SK-N-SH (cell line): ENCODE measurements around the gene TEAD1. TPM values are rescaled to one million over a fixed set of nuclear protein-coding genes. Genes with fewer than 3 reads are reported as not detected.

Experiments used
- CTCF ChIA-PET: fragments of 300-600, 350-600 bp; formaldehyde crosslinking; extraction: SDS; loops from one replicate; lab custom pipeline; 2021; lab: Yijun Ruan, JAX
- POLR2A ChIA-PET: fragments of 350-600 bp; sonication (Branson Sonifier 250); formaldehyde crosslinking; extraction: SDS; loops from one replicate; lab custom pipeline; 2020; ENCODE audit warnings: antibody characterized with exemption, inconsistent platforms; lab: Yijun Ruan, JAX
- DNase-seq: peaks from one replicate; pipeline ENCODE4 v3.0.0; 2012
- H2AFZ ChIP-seq: fragments of 200-600 bp; sonication (generic); 2 replicates; pipeline ENCODE4 v1.8.1; 2016; ENCODE audit warnings: antibody characterized with exemption, mild to moderate bottlenecking, low read depth
- H3F3A ChIP-seq: fragments of 200-600 bp; sonication (generic); replicated peaks from 2 replicates; pipeline ENCODE3; 2016; ENCODE audit warnings: antibody characterized with exemption, mild to moderate bottlenecking; ENCODE audit not compliant: insufficient read depth
- H3K27ac ChIP-seq, 2 experiments: fragments of 200-500 bp in 1 of 2; fragments of 200-600 bp in 1 of 2; sonication (Bioruptor generic) in 1 of 2; sonication (generic), shearing (Covaris generic) in 1 of 2; 2 replicates each; pipeline versions ENCODE4 v1.5.1 to v1.6.1; 2014 to 2016; ENCODE audit warnings: low read depth in 2 of 2, inconsistent platforms in 1 of 2, low read length in 1 of 2, mild to moderate bottlenecking in 1 of 2, mixed read lengths in 1 of 2
- H3K27me3 ChIP-seq: fragments of 200-600 bp; sonication (generic), shearing (Covaris generic); 2 replicates; pipeline ENCODE4 v1.6.1; 2016; ENCODE audit warnings: mixed run types; ENCODE audit not compliant: insufficient read depth
- H3K36me3 ChIP-seq, 2 experiments: fragments of 200-500 bp in 1 of 2; fragments of 200-600 bp in 1 of 2; sonication (Bioruptor generic) in 1 of 2; sonication (generic) in 1 of 2; replicated peaks in 1 of 2; 2 replicates each; pipeline versions ENCODE3 to v1.5.1; 2014 to 2016; ENCODE audit warnings: low read length in 1 of 2, mild to moderate bottlenecking in 1 of 2; ENCODE audit not compliant: insufficient read depth in 2 of 2, control insufficient read depth in 1 of 2
- H3K4me1 ChIP-seq, 2 experiments: fragments of 200-500 bp in 1 of 2; fragments of 200-600 bp in 1 of 2; sonication (Bioruptor generic) in 1 of 2; sonication (generic), shearing (Covaris generic) in 1 of 2; 2 replicates each; pipeline versions ENCODE4 v1.5.1 to v1.6.1; 2014 to 2016; ENCODE audit warnings: low read depth in 1 of 2, low read length in 1 of 2, mixed run types in 1 of 2; ENCODE audit not compliant: insufficient read depth in 2 of 2, control insufficient read depth in 1 of 2
- H3K4me2 ChIP-seq: fragments of 200-600 bp; sonication (generic), shearing (Covaris generic); 2 replicates; pipeline ENCODE4 v1.6.1; 2017; ENCODE audit warnings: mixed run types
- H3K4me3 ChIP-seq, 2 experiments: fragments of 200-500 bp in 1 of 2; fragments of 200-600 bp in 1 of 2; sonication (Bioruptor generic) in 1 of 2; sonication (generic), shearing (Covaris generic) in 1 of 2; 2 replicates each; pipeline versions ENCODE4 v1.5.1 to v1.8.1; 2014 to 2016; ENCODE audit warnings: low read depth in 2 of 2, inconsistent platforms in 1 of 2, low read length in 1 of 2, mild to moderate bottlenecking in 1 of 2, mixed read lengths in 1 of 2, moderate library complexity in 1 of 2
- H3K79me2 ChIP-seq: fragments of 200-600 bp; sonication (generic); 2 replicates; pipeline ENCODE4 v1.8.1; 2017; ENCODE audit warnings: mild to moderate bottlenecking; ENCODE audit not compliant: insufficient read depth
- H3K9ac ChIP-seq: fragments of 200-600 bp; sonication (generic); 2 replicates; pipeline ENCODE4 v1.6.1; 2017; ENCODE audit warnings: mixed run types
- H3K9me2 ChIP-seq: fragments of 200-600 bp; sonication (generic); 2 replicates; pipeline ENCODE4 v1.6.1; 2017; ENCODE audit warnings: mixed run types
- H3K9me3 ChIP-seq: fragments of 200-600 bp; sonication (generic); 2 replicates; pipeline ENCODE4 v1.6.1; 2017; ENCODE audit warnings: mixed run types, mild to moderate bottlenecking, moderate library complexity
- H4K20me1 ChIP-seq: fragments of 200-600 bp; sonication (generic); 2 replicates; pipeline ENCODE4 v1.6.1; 2017; ENCODE audit warnings: mild to moderate bottlenecking, mixed run types; ENCODE audit not compliant: insufficient read depth
- CHD2 ChIP-seq: fragments of 150-350 bp; IDR thresholded peaks from 2 replicates; pipeline ENCODE4 v1.6.1; 2018; ENCODE audit warnings: low read length; ENCODE audit not compliant: partially characterized antibody
- EP300 ChIP-seq, 2 experiments: IDR thresholded peaks; 2 replicates each; pipeline versions ENCODE4 v1.4.0 to v1.6.1; 2012; ENCODE audit warnings: borderline replicate concordance in 1 of 2, low read depth in 1 of 2, low read length in 1 of 2
- EZH2phosphoT487 ChIP-seq: fragments of 200-600 bp; sonication (generic); IDR thresholded peaks from 2 replicates; pipeline ENCODE4 v1.6.1; 2017; ENCODE audit warnings: low read depth, mixed run types, mild to moderate bottlenecking, antibody characterized with exemption, moderate library complexity, borderline replicate concordance
- FOXJ3 ChIP-seq: sonication (generic); formaldehyde crosslinking; IDR thresholded peaks from 2 replicates; pipeline ENCODE4 v1.5.1; 2020; ENCODE audit warnings: mild to moderate bottlenecking, missing genetic modification reagents
- FOXM1 ChIP-seq: IDR thresholded peaks from 2 replicates; pipeline ENCODE4 v1.4.0; 2012; ENCODE audit warnings: low read depth, mild to moderate bottlenecking
- GATA2 ChIP-seq: sonication (generic); formaldehyde crosslinking; IDR thresholded peaks from 2 replicates; pipeline ENCODE4 v1.5.0; 2020; ENCODE audit warnings: mild to moderate bottlenecking, missing genetic modification reagents
- JUND ChIP-seq: IDR thresholded peaks from 2 replicates; pipeline ENCODE4 v1.4.0; 2012
- NFIC ChIP-seq: IDR thresholded peaks from 2 replicates; pipeline ENCODE4 v1.4.0; 2012; ENCODE audit warnings: borderline replicate concordance
- NRF1 ChIP-seq: IDR thresholded peaks from 2 replicates; pipeline ENCODE4 v1.6.1; 2012; ENCODE audit warnings: low read depth, mild to moderate bottlenecking, low read length
- RAD21 ChIP-seq: IDR thresholded peaks from 2 replicates; pipeline ENCODE4 v1.6.1; 2012; ENCODE audit warnings: mild to moderate bottlenecking, low read length
- RCOR1 ChIP-seq: fragments of 150-350 bp; IDR thresholded peaks from 2 replicates; pipeline ENCODE4 v1.6.1; 2017; ENCODE audit warnings: antibody characterized with exemption, low read length
- RXRA ChIP-seq: IDR thresholded peaks from 2 replicates; pipeline ENCODE4 v1.4.0; 2012; ENCODE audit warnings: low read depth, mild to moderate bottlenecking, borderline replicate concordance
- SMC3 ChIP-seq: IDR thresholded peaks from 2 replicates; pipeline ENCODE4 v1.6.1; 2012; ENCODE audit warnings: low read depth, low read length, improper control_type of control experiment
- TAF1 ChIP-seq: IDR thresholded peaks from 2 replicates; pipeline ENCODE4 v1.6.1; 2012; ENCODE audit warnings: low read depth, mild to moderate bottlenecking, low read length, moderate library complexity, borderline replicate concordance
- YY1 ChIP-seq: IDR thresholded peaks from 2 replicates; pipeline ENCODE4 v1.4.0; 2012; ENCODE audit warnings: low read depth, mild to moderate bottlenecking
- WGBS: methylation state at CpG from one replicate; pipeline ENCODE4 v1.1.6; 2017; ENCODE audit warnings: low lambda C conversion rate; 5-methylcytosine and 5-hydroxymethylcytosine counted together
- polyA plus RNA-seq, 3 experiments: library from polyadenylated mRNA; depleted of rRNA; stranded (reverse); fragments of >200 nt; gene quantifications; 2 replicates each; pipeline ENCODE4 v1.2.3, GENCODE V29; 2012
- TF ChIP-seq, protein P1 (sequence below): IDR thresholded peaks from 2 replicates; pipeline ENCODE4 v1.4.0; 2012; ENCODE audit warnings: low read depth
- TF ChIP-seq, protein P2 (sequence below): fragments of 150-350 bp; IDR thresholded peaks from 2 replicates; pipeline ENCODE4 v1.6.1; 2017; ENCODE audit warnings: antibody characterized with exemption, low read length, low read depth, borderline replicate concordance
- TF ChIP-seq, protein P3 (sequence below): IDR thresholded peaks from 2 replicates; pipeline ENCODE4 v1.4.0; 2012; ENCODE audit warnings: low read depth, borderline replicate concordance
- TF ChIP-seq, protein P4 (sequence below): IDR thresholded peaks from 2 replicates; pipeline ENCODE4 v1.6.1; 2012; ENCODE audit warnings: mild to moderate bottlenecking, low read depth, low read length, moderate library complexity
- TF ChIP-seq, protein P5 (sequence below): IDR thresholded peaks from 2 replicates; pipeline ENCODE4; 2012

Gene TEAD1
- polyA plus RNA-seq, 1 of the 3 experiments (the other 2 are of a cell fraction): 31.2 TPM

DNA sequence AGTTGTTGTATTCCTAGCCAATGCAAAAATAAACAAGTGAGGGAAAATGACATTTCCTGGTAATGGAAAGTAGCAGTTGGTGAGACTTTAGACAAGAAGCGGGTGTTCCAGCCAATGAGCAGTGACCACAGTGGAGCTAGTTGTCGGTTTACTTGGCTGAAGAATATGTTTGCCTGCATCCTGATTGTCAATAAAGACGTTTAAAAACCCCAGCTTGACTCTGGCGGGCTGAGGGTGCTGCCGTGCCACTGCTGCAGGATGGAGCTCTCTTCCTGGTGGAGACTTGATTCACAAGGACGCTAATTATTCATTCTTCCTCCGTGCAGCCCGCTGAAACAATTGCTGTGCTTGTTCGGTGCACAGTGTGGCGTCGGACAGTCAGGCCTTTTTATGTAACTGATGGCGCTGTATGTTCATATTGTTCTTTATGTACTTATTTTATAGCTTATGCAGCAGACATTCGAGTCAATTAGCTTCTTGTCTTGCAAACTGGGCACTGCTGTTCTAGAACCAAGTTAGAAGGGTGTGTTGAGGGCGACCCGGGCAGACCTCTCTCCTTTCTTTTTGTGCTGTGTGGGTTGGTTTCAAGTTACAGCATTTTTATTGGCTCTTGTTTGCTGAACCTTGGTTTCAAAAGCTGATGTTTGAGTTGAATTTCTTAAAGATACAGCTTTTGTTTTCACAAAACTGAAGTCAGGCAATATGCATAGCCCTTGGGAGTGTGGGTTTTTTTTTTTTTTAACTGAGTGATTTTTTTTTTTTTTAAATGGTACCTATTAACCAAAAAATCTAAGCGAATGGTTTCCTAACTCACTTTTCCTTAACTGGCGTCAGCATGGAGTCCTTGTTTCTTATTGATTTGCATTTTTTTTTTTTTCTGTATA, 153.9 kb downstream of the TEAD1 start:
- no peak overlapping the region for H2AFZ ChIP-seq
- H3K36me3 ChIP-seq: peaks cover 8% of the 10 kb centered on the region in 2 experiments
- peaks cover 100% of the 10 kb centered on the region for H3K79me2 ChIP-seq
- H3K9me3 ChIP-seq: no peaks in the 10 kb centered on the region
- peak overlapping the region; percentile 5 to 48; a peak in 3 of 4 replicates for H3K27ac ChIP-seq
- CTCF ChIA-PET: interaction anchor here (0.7 to 1.2 kb wide), 5 partner anchors 10 to 540 kb away, joined by 3 to 4 read pairs (median 3); no protein-coding TSS in a partner anchor
- H3K27me3 ChIP-seq: no peaks in the 10 kb centered on the region
- 0 out of 2 replicates have a peak overlapping the region, but pooled peaks have one; percentile 17 for H3K4me2 ChIP-seq
- POLR2A ChIA-PET: no interaction called here
- no peaks in the 10 kb centered on the region for H3K9me2 ChIP-seq
- H3K9ac ChIP-seq: no peak overlapping the region
- no peak for TF ChIP-seq TAF1
- TF ChIP-seq EP300 (IDR thresholded peaks at IDR 0.05; ENCODE audit: borderline replicate concordance in 1 of 2, low read depth in 1 of 2, low read length in 1 of 2): no peak
- TF ChIP-seq SMC3: no peak
- TF ChIP-seq FOXJ3 (CRISPR knock-in tag): no peak
- no peak for TF ChIP-seq EZH2phosphoT487
- TF ChIP-seq RAD21: no peak
- TF ChIP-seq NRF1: no peak
- TF ChIP-seq, protein P1, sequence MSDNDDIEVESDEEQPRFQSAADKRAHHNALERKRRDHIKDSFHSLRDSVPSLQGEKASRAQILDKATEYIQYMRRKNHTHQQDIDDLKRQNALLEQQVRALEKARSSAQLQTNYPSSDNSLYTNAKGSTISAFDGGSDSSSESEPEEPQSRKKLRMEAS: no peak
- TF ChIP-seq, protein P2, sequence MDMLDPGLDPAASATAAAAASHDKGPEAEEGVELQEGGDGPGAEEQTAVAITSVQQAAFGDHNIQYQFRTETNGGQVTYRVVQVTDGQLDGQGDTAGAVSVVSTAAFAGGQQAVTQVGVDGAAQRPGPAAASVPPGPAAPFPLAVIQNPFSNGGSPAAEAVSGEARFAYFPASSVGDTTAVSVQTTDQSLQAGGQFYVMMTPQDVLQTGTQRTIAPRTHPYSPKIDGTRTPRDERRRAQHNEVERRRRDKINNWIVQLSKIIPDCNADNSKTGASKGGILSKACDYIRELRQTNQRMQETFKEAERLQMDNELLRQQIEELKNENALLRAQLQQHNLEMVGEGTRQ: no peak
- no peak for TF ChIP-seq NFIC
- TF ChIP-seq, protein P3, sequence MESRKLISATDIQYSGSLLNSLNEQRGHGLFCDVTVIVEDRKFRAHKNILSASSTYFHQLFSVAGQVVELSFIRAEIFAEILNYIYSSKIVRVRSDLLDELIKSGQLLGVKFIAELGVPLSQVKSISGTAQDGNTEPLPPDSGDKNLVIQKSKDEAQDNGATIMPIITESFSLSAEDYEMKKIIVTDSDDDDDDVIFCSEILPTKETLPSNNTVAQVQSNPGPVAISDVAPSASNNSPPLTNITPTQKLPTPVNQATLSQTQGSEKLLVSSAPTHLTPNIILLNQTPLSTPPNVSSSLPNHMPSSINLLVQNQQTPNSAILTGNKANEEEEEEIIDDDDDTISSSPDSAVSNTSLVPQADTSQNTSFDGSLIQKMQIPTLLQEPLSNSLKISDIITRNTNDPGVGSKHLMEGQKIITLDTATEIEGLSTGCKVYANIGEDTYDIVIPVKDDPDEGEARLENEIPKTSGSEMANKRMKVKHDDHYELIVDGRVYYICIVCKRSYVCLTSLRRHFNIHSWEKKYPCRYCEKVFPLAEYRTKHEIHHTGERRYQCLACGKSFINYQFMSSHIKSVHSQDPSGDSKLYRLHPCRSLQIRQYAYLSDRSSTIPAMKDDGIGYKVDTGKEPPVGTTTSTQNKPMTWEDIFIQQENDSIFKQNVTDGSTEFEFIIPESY: no peak
- TF ChIP-seq GATA2 (CRISPR knock-in tag): no peak
- no peak for TF ChIP-seq CHD2
- TF ChIP-seq, protein P4, sequence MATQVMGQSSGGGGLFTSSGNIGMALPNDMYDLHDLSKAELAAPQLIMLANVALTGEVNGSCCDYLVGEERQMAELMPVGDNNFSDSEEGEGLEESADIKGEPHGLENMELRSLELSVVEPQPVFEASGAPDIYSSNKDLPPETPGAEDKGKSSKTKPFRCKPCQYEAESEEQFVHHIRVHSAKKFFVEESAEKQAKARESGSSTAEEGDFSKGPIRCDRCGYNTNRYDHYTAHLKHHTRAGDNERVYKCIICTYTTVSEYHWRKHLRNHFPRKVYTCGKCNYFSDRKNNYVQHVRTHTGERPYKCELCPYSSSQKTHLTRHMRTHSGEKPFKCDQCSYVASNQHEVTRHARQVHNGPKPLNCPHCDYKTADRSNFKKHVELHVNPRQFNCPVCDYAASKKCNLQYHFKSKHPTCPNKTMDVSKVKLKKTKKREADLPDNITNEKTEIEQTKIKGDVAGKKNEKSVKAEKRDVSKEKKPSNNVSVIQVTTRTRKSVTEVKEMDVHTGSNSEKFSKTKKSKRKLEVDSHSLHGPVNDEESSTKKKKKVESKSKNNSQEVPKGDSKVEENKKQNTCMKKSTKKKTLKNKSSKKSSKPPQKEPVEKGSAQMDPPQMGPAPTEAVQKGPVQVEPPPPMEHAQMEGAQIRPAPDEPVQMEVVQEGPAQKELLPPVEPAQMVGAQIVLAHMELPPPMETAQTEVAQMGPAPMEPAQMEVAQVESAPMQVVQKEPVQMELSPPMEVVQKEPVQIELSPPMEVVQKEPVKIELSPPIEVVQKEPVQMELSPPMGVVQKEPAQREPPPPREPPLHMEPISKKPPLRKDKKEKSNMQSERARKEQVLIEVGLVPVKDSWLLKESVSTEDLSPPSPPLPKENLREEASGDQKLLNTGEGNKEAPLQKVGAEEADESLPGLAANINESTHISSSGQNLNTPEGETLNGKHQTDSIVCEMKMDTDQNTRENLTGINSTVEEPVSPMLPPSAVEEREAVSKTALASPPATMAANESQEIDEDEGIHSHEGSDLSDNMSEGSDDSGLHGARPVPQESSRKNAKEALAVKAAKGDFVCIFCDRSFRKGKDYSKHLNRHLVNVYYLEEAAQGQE: no peak
- TF ChIP-seq, protein P5, sequence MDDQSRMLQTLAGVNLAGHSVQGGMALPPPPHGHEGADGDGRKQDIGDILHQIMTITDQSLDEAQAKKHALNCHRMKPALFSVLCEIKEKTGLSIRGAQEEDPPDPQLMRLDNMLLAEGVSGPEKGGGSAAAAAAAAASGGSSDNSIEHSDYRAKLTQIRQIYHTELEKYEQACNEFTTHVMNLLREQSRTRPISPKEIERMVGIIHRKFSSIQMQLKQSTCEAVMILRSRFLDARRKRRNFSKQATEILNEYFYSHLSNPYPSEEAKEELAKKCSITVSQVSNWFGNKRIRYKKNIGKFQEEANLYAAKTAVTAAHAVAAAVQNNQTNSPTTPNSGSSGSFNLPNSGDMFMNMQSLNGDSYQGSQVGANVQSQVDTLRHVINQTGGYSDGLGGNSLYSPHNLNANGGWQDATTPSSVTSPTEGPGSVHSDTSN: no peak
- TF ChIP-seq RXRA: no peak
- no peak for TF ChIP-seq YY1
- TF ChIP-seq FOXM1: no peak
- no peak for TF ChIP-seq RCOR1
- TF ChIP-seq JUND: no peak
- WGBS: 73% methylated on average over 17 of the region's 17 CpGs
- H3K4me3 ChIP-seq: no peak overlapping the region
- H4K20me1 ChIP-seq: peaks cover 54% of the 10 kb centered on the region
- DNase-seq: no peak
- peaks cover 33% of the 10 kb centered on the region for H3F3A ChIP-seq
- peaks cover 35 to 36% of the 10 kb centered on the region in 2 experiments; a peak in 3 of 4 replicates for H3K4me1 ChIP-seq
